Measurements from ENCODE around the gene OSTC.

DNA sequence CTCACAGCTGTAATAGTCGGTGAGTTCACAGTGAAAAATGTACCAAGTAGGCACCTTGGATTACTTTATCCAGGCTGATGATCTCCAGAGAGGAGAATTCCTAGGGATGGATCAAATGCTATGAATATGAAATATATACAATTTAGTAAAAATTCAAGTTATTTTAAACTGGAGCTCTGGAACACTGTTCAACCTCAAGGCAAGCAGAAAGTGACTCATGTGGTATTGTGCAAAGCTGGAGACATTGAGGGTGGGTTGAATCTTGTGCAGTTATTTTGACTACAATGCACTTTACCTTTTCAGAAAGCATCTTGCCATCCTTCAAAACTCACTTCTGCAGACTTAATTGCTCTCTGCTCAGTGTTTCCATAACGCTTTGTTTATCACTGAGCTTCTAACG lies 43.4 kb downstream of the OSTC start:
- TF ChIP-seq ZNF274 (IDR thresholded peaks at IDR 0.05; ENCODE audit: low read depth, low read length) (no peak), YY1 (IDR thresholded peaks at IDR 0.05; ENCODE audit: insufficient read depth, insufficient read length) (no peak)

All from NT2/D1 (cell line).